Measurements from ENCODE around the gene FAF1.

Gene FAF1

DNA sequence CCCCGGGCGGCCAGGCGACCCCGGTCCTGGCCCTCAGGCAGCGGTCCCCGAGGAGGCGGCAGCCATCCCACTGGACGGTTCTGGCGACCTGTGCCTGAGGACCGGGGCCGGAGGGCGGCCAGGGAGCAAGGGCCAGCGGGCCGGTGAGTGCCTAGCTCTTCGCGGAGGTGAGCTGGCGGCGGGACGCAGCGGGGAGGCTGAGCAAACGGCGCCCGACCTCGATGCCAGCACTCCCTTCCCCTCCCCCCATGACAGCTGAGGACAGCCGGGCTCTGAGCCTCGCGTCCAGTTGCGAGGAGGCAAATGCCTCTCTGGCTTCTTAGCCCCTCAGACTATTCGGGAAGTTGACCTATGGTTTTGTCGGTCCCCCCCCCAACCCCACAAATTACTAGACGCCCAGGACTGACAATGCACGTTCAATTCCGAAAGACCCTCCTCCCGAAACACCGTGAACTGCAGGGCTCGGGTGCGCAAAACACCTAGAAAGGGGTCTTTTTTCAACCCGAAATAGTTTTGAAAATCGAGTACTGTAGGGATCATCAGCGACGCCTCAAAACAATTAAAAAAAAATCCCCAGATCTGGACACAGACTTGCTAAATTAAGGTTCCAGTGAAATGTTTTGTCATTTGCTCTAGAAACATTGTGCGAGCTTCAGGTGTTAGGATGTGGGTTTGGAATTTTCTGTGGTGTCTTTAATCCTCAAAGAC, 18.2 kb upstream of the FAF1 start:
- DNase-seq (ENCODE audit: low read depth) = peak; percentile 84
- no peak for TF ChIP-seq CTCF (IDR thresholded peaks at IDR 0.05; ENCODE audit: insufficient read depth, low read depth, low read length, missing control alignments)
- peak overlapping the region; percentile 99 for H3K4me3 ChIP-seq (ENCODE audit: low read depth, low read length)

DNA sequence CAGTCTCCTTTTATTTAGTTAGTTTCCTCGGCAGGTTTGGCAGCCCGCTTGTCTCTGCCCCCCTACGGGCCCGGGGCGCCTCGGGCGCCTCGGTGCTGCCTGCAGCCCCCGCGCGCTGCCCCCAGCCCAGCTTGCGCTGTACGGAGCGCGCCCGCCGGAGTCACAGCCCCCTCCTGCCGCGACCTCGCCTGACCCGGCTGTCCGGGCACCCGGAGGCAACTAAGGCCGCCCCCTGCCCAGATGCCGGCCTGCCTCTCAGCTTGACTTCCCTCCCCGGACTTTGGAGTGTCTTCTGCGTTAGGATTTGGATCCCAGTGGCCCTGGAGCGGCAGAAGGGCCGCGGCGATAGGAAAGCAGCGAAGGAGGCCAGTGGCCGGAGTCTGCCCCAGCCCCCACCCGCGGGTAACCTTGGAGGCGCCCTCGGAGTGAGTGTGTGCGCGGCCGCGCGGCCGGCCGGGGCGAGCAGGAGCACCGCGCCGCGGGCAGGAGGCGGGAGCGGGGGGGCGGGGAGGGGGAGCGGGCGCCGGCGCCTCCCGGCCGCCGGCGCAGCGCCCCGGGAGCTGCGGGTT, 17.6 kb upstream of the FAF1 start:
- no peak for TF ChIP-seq CTCF (IDR thresholded peaks at IDR 0.05; ENCODE audit: insufficient read depth, low read depth, low read length, missing control alignments)
- peak overlapping the region; percentile 99 for H3K4me3 ChIP-seq (ENCODE audit: low read depth, low read length)
- peak; percentile 77 for DNase-seq (ENCODE audit: low read depth)

DNA sequence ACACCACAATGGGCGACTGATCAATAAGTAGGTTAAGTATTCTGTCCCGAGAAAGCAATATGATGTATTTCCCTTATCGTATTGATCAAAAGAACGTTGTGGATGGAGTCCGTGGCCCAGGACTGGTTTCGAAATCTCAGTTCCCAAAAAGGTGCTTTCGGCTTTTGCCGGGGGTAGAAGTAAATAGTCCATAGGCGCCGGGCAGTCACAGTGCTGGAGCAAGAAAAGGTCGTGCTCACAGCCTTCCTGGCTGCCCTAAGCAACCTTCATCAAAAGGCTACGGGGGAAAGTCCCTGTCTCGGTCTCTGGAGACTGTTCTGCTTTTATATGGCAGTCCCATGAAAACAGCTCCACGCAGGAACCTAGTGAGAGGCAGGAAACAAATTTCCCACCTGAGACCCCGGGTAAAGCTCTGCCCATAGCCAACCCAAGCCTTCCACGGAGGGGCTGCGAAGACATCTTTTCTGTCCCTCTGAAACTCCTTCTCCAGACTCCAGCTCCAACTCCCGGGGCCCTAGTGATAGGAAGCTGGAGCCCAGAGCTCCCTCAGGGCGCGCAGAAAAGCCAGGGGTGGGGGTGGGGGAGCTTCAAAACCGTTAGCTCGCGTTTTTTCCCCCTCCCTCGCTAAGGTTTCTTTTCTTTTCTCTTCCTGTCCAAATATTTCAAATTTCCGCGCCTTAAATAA, 17.0 kb upstream of the FAF1 start:
- TF ChIP-seq CTCF (IDR thresholded peaks at IDR 0.05; ENCODE audit: insufficient read depth, low read depth, low read length, missing control alignments) = no peak
- peak; percentile 86 for DNase-seq (ENCODE audit: low read depth)
- H3K4me3 ChIP-seq (ENCODE audit: low read depth, low read length) = peak overlapping the region; percentile 99

GRCh38 chr1:50976111-50976889, 16.2 kb upstream of the FAF1 start:
- DNase-seq (ENCODE audit: low read depth) = peak; percentile 40
- TF ChIP-seq CTCF (IDR thresholded peaks at IDR 0.05; ENCODE audit: insufficient read depth, low read depth, low read length, missing control alignments) = no peak
- peak overlapping the region; percentile 99 for H3K4me3 ChIP-seq (ENCODE audit: low read depth, low read length)

- no peak overlapping the region for H3K4me3 ChIP-seq (ENCODE audit: low read depth, low read length)
- no peak for DNase-seq (ENCODE audit: low read depth)
- TF ChIP-seq CTCF (IDR thresholded peaks at IDR 0.05; ENCODE audit: insufficient read depth, low read depth, low read length, missing control alignments) = no peak
Measured at GRCh38 chr1:50975436-50975835, 15.4 kb upstream of the FAF1 start.

DNA sequence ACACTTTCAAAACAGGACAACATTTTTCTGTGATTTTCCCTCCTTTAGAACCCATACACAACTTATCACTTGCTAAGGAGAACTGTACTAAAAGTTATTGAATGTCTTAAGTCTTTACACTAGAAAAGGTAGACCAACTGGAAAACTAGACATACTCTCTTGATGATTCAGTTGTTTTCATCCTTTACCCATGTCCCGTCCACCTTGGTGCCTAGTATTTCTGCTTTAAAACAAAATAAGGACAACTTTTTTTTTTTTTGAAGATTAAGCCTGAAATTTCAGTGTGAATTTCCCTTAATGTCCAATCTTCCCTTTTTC, 14.5 kb upstream of the FAF1 start:
- no peak for DNase-seq (ENCODE audit: low read depth)
- H3K4me3 ChIP-seq (ENCODE audit: low read depth, low read length) = no peak overlapping the region
- no peak for TF ChIP-seq CTCF (IDR thresholded peaks at IDR 0.05; ENCODE audit: insufficient read depth, low read depth, low read length, missing control alignments)

Measured in GM12865 (cell line).